Activated CD4-positive, alpha-beta T cell treated with anti-CD3 and anti-CD28 coated beads for 4 hours (primary cell): ENCODE data around the gene CFHR2.
"Not testable (repeated sequence)": the region's sequence is repeated elsewhere in the genome, so short reads cannot be mapped to it uniquely, and the experiment has no call there.

Source experiments
- DNase-seq, 2 donors: peaks; one replicate each; pipeline ENCODE4 v3.0.0-alpha.2; 2020

Gene CFHR2

GRCh38 chr1:196943568-196943967, at the start of gene CFHR2:
TSS of gene CFHR2 (plus strand) at chr1:196943738. CDS start at chr1:196943881, 143 bp downstream.
- not testable (repeated sequence) for DNase-seq

GRCh38 chr1:196896355-196896754, 47.2 kb upstream of the CFHR2 start:
- DNase-seq = no peak

- DNase-seq = no peak
Measured at GRCh38 chr1:196897158-196897828, 46.2 kb upstream of the CFHR2 start.

GRCh38 chr1:196902344-196902743, 41.2 kb upstream of the CFHR2 start:
- DNase-seq = no peak

- DNase-seq = no peak
Measured at GRCh38 chr1:196910215-196910614, 33.3 kb upstream of the CFHR2 start.

- DNase-seq = not testable (repeated sequence)
Measured at GRCh38 chr1:196912283-196912682, 31.3 kb upstream of the CFHR2 start.

GRCh38 chr1:196926839-196927238, 16.7 kb upstream of the CFHR2 start:
- DNase-seq = not testable (repeated sequence)

GRCh38 chr1:196932853-196933252, 10.7 kb upstream of the CFHR2 start:
- DNase-seq = not testable (repeated sequence)

- DNase-seq = no peak
Measured at GRCh38 chr1:196933531-196934189, 9.9 kb upstream of the CFHR2 start.

GRCh38 chr1:196941474-196941873, 2.1 kb upstream of the CFHR2 start:
- DNase-seq = not testable (repeated sequence)

- no peak for DNase-seq
Measured at GRCh38 chr1:196951711-196952394, 8.3 kb downstream of the CFHR2 start.

- no peak for DNase-seq
Measured at GRCh38 chr1:196954778-196955177, 11.2 kb downstream of the CFHR2 start.

GRCh38 chr1:196955926-196956325, 12.4 kb downstream of the CFHR2 start:
- DNase-seq = no peak

GRCh38 chr1:196960854-196961253, 17.3 kb downstream of the CFHR2 start:
- DNase-seq = no peak

GRCh38 chr1:196970182-196970581, 26.6 kb downstream of the CFHR2 start:
- DNase-seq = no peak

- DNase-seq = no peak
Measured at GRCh38 chr1:196976278-196976677, 32.7 kb downstream of the CFHR2 start.

- no peak for DNase-seq
Measured at GRCh38 chr1:196977278-196977677, 33.7 kb downstream of the CFHR2 start, which contains the start of gene CFHR5. TSS of gene CFHR5 (plus strand) at chr1:196977556. CDS start at chr1:196977665, 109 bp downstream.

GRCh38 chr1:196980859-196981258, 37.3 kb downstream of the CFHR2 start:
- no peak for DNase-seq

GRCh38 chr1:196982247-196982646, 38.7 kb downstream of the CFHR2 start:
- not testable (repeated sequence) for DNase-seq

GRCh38 chr1:196991919-196992651, 48.5 kb downstream of the CFHR2 start:
- not testable (repeated sequence) for DNase-seq

GRCh38 chr1:196993916-196994315, 50.4 kb downstream of the CFHR2 start:
- no peak for DNase-seq

GRCh38 chr1:196997423-196997822, 53.9 kb downstream of the CFHR2 start:
- DNase-seq = no peak

- DNase-seq = no peak
Measured at GRCh38 chr1:197001828-197002227, 58.3 kb downstream of the CFHR2 start.
